ENCODE data around the gene PCTP. TPM values are rescaled to one million over a fixed set of nuclear protein-coding genes. Genes with fewer than 3 reads are reported as not detected.

The PCTP gene
- total and polyA plus RNA-seq, 7 experiments from 2014 or later = 1.2 to 7.4 (median 3.2) TPM

DNA sequence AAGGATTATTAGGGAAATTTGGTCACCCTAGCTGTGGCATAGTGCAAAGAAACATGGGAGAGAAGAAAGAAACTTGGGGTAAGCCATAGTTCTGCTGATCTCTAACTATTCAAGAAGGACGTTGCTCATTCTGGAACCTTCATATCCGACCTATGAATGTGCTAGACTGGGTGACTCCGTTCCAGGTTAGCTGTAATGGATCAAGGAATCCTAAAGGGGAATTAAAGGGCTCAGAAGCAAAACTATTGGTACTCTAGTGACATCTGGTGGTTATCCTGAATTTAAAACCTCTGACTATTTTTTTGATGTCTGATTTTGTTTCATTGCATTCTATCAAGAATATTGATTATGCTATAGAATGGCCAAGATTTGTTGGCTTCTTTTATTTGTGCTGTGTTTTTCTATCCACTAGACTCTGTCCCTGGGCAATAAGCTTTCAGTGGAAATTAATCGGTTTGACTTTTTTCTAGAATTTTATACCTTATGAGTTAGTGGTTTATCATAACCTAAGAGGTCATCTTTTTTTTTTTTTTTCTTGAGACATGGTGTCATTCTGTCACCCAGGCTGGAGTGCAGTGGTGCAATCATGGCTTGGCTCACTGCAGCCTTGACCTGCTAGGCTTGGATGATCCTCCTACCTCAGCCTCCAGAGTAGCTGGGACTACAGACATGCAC, 19.5 kb downstream of the PCTP start:
- intact Hi-C loops (cut with micrococcal nuclease) = loop anchor here (1.0 kb wide), 1 partner anchor 244 kb away; no protein-coding TSS in a partner anchor
- no peak for ATAC-seq
- Histone ChIP-seq H3K27me3 (ENCODE audit: control insufficient read depth in 2 of 2, insufficient read depth in 2 of 2, low read length in 2 of 2) (no peaks in the 10 kb centered on the region), H3K36me3 (ENCODE audit: control insufficient read depth in 2 of 3, insufficient read depth in 3 of 3, low read length in 3 of 3) (peaks cover 0 to 8% (median 0%) of the 10 kb centered on the region in 3 experiments), H3K27ac (ENCODE audit: low read depth, low read length) (no peak overlapping the region), H3K9me3 (ENCODE audit: control insufficient read depth in 2 of 3, low read length in 3 of 3) (no peaks in the 10 kb centered on the region), H3K4me1 (ENCODE audit: control insufficient read depth in 2 of 2, insufficient read depth in 2 of 2, low read length in 2 of 2) (no peaks in the 10 kb centered on the region), H3K4me3 (ENCODE audit: low read length) (no peak overlapping the region)
- H3K4me3 Mint-ChIP-seq = no peak overlapping the region
- peak in 2 of 9 donors; percentile 5 to 7 for DNase-seq
- ChIA-PET POLR2A (interaction anchor here (0.6 to 0.8 kb wide), 2 partner anchors 14 to 129 kb away, joined by 3 to 4 read pairs; no protein-coding TSS in a partner anchor), CTCF (interaction anchor here (0.7 to 2.0 kb wide), 2 partner anchors 244 to 423 kb away, joined by 3 to 7 read pairs; no protein-coding TSS in a partner anchor)
- peaks cover 0 to 49% (median 24%) of the 10 kb centered on the region in 5 donors for H3K36me3 Mint-ChIP-seq
- no peaks in the 10 kb centered on the region for H3K4me1 Mint-ChIP-seq
- no peak overlapping the region for H3K27ac Mint-ChIP-seq
- H3K9me3 Mint-ChIP-seq = no peaks in the 10 kb centered on the region
- H3K27me3 Mint-ChIP-seq = no peaks in the 10 kb centered on the region

DNA sequence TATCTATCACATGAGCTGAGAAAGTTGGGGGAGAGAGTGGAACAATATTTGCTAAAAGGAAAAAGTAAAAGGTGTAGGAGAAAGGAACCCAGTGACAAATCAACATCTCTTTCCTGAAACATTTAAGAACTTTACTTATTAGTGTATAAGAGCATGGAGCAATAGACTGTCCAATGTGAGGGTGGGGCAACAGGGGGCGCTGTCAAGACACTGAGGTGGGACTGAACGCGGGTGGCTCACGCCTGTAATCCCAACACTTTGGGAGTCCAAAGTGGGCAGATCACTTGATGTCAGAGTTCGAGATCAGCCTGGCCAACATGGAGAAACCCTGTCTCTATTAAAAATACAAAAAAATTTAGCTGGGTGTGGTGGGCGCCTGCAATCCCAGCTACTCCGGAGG, 21.2 kb downstream of the PCTP start:
- peaks cover 0 to 61% (median 33%) of the 10 kb centered on the region in 5 donors for H3K36me3 Mint-ChIP-seq

DNA sequence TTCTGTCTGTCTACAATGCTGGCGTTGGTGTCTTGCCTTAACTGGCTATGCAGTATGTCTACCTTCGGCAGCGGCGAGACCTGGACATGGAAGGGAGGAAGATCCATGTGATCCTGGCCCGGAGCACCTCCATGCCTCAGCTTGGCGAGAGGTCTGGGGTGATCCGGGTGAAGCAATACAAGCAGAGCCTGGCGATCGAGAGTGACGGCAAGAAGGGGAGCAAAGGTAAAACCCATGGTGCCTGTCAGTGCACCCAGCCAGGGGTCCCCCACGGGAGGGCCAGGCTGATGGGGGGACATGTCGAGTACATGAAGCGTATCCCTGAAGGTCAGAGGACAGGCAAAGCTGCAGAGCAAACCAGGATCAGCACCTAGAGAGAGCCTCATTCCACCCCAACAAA, 22.8 kb downstream of the PCTP start:
- no peaks in the 10 kb centered on the region for H3K27me3 Mint-ChIP-seq
- no peak overlapping the region for H3K27ac ChIP-seq (ENCODE audit: low read depth, low read length)
- peaks cover 0 to 4% (median 0%) of the 10 kb centered on the region in 7 donors for H3K4me1 Mint-ChIP-seq
- peaks cover 0 to 60% (median 28%) of the 10 kb centered on the region in 5 donors for H3K36me3 Mint-ChIP-seq
- H3K27ac Mint-ChIP-seq = no peak overlapping the region
- no peaks in the 10 kb centered on the region for H3K27me3 ChIP-seq (ENCODE audit: control insufficient read depth in 2 of 2, insufficient read depth in 2 of 2, low read length in 2 of 2)
- no peak overlapping the region for H3K4me3 Mint-ChIP-seq
- CTCF ChIA-PET = no interaction called here
- peaks cover 0 to 13% (median 0%) of the 10 kb centered on the region in 3 experiments for H3K36me3 ChIP-seq (ENCODE audit: control insufficient read depth in 2 of 3, insufficient read depth in 3 of 3, low read length in 3 of 3)
- intact Hi-C loops (cut with micrococcal nuclease) = no loop called here
- no peak for DNase-seq
- H3K4me1 ChIP-seq (ENCODE audit: control insufficient read depth in 2 of 2, insufficient read depth in 2 of 2, low read length in 2 of 2) = no peaks in the 10 kb centered on the region
- POLR2A ChIA-PET = no interaction called here
- no peaks in the 10 kb centered on the region for H3K9me3 Mint-ChIP-seq
- H3K4me3 ChIP-seq (ENCODE audit: low read length) = no peak overlapping the region
- no peak for ATAC-seq
- no peaks in the 10 kb centered on the region for H3K9me3 ChIP-seq (ENCODE audit: control insufficient read depth in 2 of 3, low read length in 3 of 3)

More for the DNA sequence above, 21.2 kb downstream of the PCTP start:
- H3K27ac ChIP-seq (ENCODE audit: low read depth, low read length) = no peak overlapping the region
- peaks cover 0 to 13% (median 0%) of the 10 kb centered on the region in 3 experiments for H3K36me3 ChIP-seq (ENCODE audit: control insufficient read depth in 2 of 3, insufficient read depth in 3 of 3, low read length in 3 of 3)
- H3K4me3 Mint-ChIP-seq = no peak overlapping the region
- no peaks in the 10 kb centered on the region for H3K27me3 ChIP-seq (ENCODE audit: control insufficient read depth in 2 of 2, insufficient read depth in 2 of 2, low read length in 2 of 2)
- intact Hi-C loops (cut with micrococcal nuclease) = no loop called here
- DNase-seq (no peak), ATAC-seq (no peak)
- H3K27me3 Mint-ChIP-seq = no peaks in the 10 kb centered on the region
- no peaks in the 10 kb centered on the region for H3K4me1 Mint-ChIP-seq
- no peaks in the 10 kb centered on the region for H3K9me3 ChIP-seq (ENCODE audit: control insufficient read depth in 2 of 3, low read length in 3 of 3)
- ChIA-PET POLR2A (no interaction called here), CTCF (interaction anchor here (0.6 kb wide), 1 partner anchor 155 kb away, joined by 3 read pairs; no protein-coding TSS in a partner anchor)
- no peaks in the 10 kb centered on the region for H3K9me3 Mint-ChIP-seq
- H3K4me3 ChIP-seq (ENCODE audit: low read length) = no peak overlapping the region
- no peak overlapping the region for H3K27ac Mint-ChIP-seq
- H3K4me1 ChIP-seq (ENCODE audit: control insufficient read depth in 2 of 2, insufficient read depth in 2 of 2, low read length in 2 of 2) = no peaks in the 10 kb centered on the region

DNA sequence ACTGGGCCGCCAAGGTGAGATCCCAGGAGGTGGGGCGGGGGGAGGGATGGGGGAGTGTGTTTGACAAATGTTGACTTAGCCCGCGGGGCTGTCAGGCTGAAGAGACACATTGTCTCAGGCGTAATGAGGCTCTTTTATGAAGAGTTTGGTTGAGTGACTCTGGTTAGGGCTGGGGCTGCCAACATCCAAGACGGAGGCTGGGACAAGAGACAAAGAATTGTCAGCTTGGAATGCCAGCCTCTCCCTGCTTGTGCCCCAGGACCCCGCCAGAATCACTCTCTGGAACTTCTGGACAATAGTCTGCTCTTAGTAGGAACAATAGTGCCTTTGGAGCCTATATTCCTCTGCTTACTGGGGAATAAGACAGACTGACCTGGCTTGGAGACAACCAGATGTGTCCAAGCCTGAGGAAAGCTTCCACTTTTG, 24.0 kb downstream of the PCTP start:
- ChIA-PET POLR2A (no interaction called here), CTCF (no interaction called here)
- H3K36me3 ChIP-seq (ENCODE audit: control insufficient read depth in 2 of 3, insufficient read depth in 3 of 3, low read length in 3 of 3) = peaks cover 0 to 13% (median 0%) of the 10 kb centered on the region in 3 experiments
- DNase-seq = no peak
- Mint-ChIP-seq H3K36me3 (peaks cover 0 to 52% (median 28%) of the 10 kb centered on the region in 5 donors), H3K27me3 (no peaks in the 10 kb centered on the region), H3K4me1 (peaks cover 0 to 4% (median 0%) of the 10 kb centered on the region in 7 donors), H3K27ac (no peak overlapping the region), H3K9me3 (no peaks in the 10 kb centered on the region), H3K4me3 (no peak overlapping the region)
- H3K4me1 ChIP-seq (ENCODE audit: control insufficient read depth in 2 of 2, insufficient read depth in 2 of 2, low read length in 2 of 2) = no peaks in the 10 kb centered on the region
- no peaks in the 10 kb centered on the region for H3K9me3 ChIP-seq (ENCODE audit: control insufficient read depth in 2 of 3, low read length in 3 of 3)
- no peak overlapping the region for H3K27ac ChIP-seq (ENCODE audit: low read depth, low read length)
- ATAC-seq = no peak
- H3K4me3 ChIP-seq (ENCODE audit: low read length) = no peak overlapping the region
- H3K27me3 ChIP-seq (ENCODE audit: control insufficient read depth in 2 of 2, insufficient read depth in 2 of 2, low read length in 2 of 2) = no peaks in the 10 kb centered on the region
- intact Hi-C loops (cut with micrococcal nuclease) = no loop called here

DNA sequence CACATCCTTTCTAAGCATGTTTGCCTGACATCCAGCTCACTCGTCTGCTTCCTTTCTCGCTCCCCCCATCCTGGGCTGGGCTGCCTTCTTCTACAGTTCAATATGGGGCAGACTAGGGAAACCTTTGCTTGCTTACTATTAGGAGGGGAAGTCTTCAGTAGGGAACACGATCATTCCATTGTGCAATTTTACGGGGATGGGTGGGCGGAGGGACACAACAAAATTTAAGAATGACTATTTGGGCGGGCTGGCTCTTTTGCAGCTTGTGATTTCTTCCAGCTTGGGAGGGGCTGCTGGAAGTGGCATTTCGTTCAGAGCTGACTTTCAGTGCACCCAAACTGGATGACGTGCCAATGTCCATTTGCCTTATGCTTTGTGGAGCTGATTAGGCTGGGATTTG, 25.4 kb downstream of the PCTP start:
- Mint-ChIP-seq H3K27me3 (no peaks in the 10 kb centered on the region), H3K4me3 (no peak overlapping the region), H3K9me3 (no peaks in the 10 kb centered on the region), H3K4me1 (peaks cover 0 to 4% (median 0%) of the 10 kb centered on the region in 7 donors), H3K36me3 (peaks cover 0 to 46% (median 28%) of the 10 kb centered on the region in 5 donors), H3K27ac (no peak overlapping the region)
- H3K27me3 ChIP-seq (ENCODE audit: control insufficient read depth in 2 of 2, insufficient read depth in 2 of 2, low read length in 2 of 2) = no peaks in the 10 kb centered on the region
- POLR2A ChIA-PET = no interaction called here
- peaks cover 0 to 13% (median 0%) of the 10 kb centered on the region in 3 experiments for H3K36me3 ChIP-seq (ENCODE audit: control insufficient read depth in 2 of 3, insufficient read depth in 3 of 3, low read length in 3 of 3)
- CTCF ChIA-PET = no interaction called here
- DNase-seq = no peak
- ATAC-seq = no peak
- intact Hi-C loops (cut with micrococcal nuclease) = no loop called here
- H3K9me3 ChIP-seq (ENCODE audit: control insufficient read depth in 2 of 3, low read length in 3 of 3) = no peaks in the 10 kb centered on the region
- no peaks in the 10 kb centered on the region for H3K4me1 ChIP-seq (ENCODE audit: control insufficient read depth in 2 of 2, insufficient read depth in 2 of 2, low read length in 2 of 2)
- no peak overlapping the region for H3K27ac ChIP-seq (ENCODE audit: low read depth, low read length)
- H3K4me3 ChIP-seq (ENCODE audit: low read length) = no peak overlapping the region

DNA sequence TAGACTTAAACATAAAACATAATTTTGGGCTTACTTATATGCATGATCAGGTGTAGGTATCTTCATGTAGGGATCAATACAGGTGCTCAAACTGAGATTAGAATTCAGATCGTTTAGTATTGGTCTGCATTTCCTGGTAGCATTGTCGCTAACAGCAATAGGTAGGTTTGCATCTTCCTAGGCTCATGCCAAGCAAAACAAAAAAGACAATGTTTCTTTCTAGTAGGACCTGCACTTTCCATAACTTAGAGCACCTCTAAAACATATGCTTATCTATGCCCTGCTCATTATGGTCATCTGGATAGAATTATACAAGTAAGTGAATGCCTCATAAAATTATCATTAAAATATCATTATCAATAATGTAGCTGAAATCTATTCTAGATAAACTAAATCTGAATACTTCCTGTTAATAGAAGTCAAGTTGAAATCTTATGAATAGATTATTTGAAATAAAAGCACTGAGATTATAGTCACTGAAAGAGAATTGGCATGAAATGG, 26.7 kb downstream of the PCTP start:
- Mint-ChIP-seq H3K4me1 (peaks cover 0 to 4% (median 0%) of the 10 kb centered on the region in 7 donors), H3K36me3 (peaks cover 0 to 40% (median 20%) of the 10 kb centered on the region in 5 donors), H3K9me3 (no peaks in the 10 kb centered on the region), H3K27ac (no peak overlapping the region), H3K27me3 (peaks cover 0 to under 1% (median 0%) of the 10 kb centered on the region in 5 donors), H3K4me3 (no peak overlapping the region)
- Histone ChIP-seq H3K27ac (ENCODE audit: low read depth, low read length) (no peak overlapping the region), H3K4me3 (ENCODE audit: low read length) (no peak overlapping the region), H3K27me3 (ENCODE audit: control insufficient read depth in 2 of 2, insufficient read depth in 2 of 2, low read length in 2 of 2) (no peaks in the 10 kb centered on the region), H3K36me3 (ENCODE audit: control insufficient read depth in 2 of 3, insufficient read depth in 3 of 3, low read length in 3 of 3) (peaks cover 0 to 13% (median 0%) of the 10 kb centered on the region in 3 experiments), H3K4me1 (ENCODE audit: control insufficient read depth in 2 of 2, insufficient read depth in 2 of 2, low read length in 2 of 2) (no peaks in the 10 kb centered on the region), H3K9me3 (ENCODE audit: control insufficient read depth in 2 of 3, low read length in 3 of 3) (no peaks in the 10 kb centered on the region)
- ChIA-PET POLR2A (no interaction called here), CTCF (no interaction called here)
- intact Hi-C loops (cut with micrococcal nuclease) = no loop called here
- no peak for ATAC-seq
- no peak for DNase-seq
